ENCODE data around the gene BCAS3.

GRCh38 chr17:61426482-61427304, 749.0 kb downstream of the BCAS3 start:
- TF ChIP-seq TAF1 (IDR thresholded peaks at IDR 0.05; ENCODE audit: low read depth, low read length) (no peak), POLR2AphosphoS5 (IDR thresholded peaks at IDR 0.05; ENCODE audit: low read depth, low read length) (no peak), POLR2A (IDR thresholded peaks at IDR 0.05; ENCODE audit: low read depth, low read length) (no peak), POU2F2 (IDR thresholded peaks at IDR 0.05; ENCODE audit: low read depth, low read length) (no peak)
